GM12892 (cell line): ENCODE data around the gene IPMK.

Source experiments
- POLR2AphosphoS5 ChIP-seq: IDR thresholded peaks from 2 replicates; pipeline ENCODE4 v1.6.1; 2011; ENCODE audit warnings: low read depth, low read length, control low read depth
- TAF1 ChIP-seq: IDR thresholded peaks from 2 replicates; pipeline ENCODE4 v1.6.1; 2011; ENCODE audit warnings: low read depth, mild to moderate bottlenecking, control low read depth, low read length, borderline replicate concordance

DNA sequence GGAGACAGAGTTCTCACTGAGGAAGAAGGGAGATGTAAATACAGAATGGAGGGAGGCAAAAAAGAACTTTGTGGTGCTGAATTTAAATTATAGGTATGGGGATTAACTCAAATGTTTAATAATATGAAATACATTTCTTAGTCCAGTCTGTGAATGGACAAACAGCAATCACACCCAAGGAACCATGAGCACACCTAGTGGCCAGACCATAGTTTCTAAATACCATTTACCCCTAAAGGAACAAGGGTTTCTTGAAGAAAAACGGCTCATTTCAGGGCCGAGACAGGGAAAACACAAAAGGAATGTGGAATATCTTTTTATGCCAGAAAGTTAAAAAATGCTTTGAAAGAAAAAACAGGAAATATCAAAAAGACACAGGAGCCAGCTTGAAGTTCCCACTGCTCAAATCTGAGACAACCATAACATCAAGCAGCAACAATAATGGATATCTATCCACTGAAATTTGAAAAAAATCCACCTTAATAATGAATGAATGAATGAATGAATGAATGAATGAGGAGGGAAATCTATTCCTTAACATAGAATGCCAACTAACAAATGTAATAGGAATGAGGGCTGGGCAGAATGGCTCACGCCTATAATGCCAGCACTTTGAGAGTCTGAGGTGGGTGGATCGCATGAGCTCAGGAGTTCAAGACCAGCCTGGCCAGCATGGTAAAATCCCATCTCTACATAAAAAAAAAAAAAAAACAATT is 8.6 kb downstream of the IPMK start:
- no peak for TF ChIP-seq TAF1
- no peak for TF ChIP-seq POLR2AphosphoS5
